GM12865 (cell line): ENCODE results near the gene KCNT1.

ENCODE experiments used
- DNase-seq: peaks from one replicate; pipeline ENCODE4 v3.0.0; 2010; ENCODE audit warnings: low read depth
- H3K4me3 ChIP-seq: 2 replicates; pipeline ENCODE4 v1.5.1; 2011; ENCODE audit warnings: mild to moderate bottlenecking, low read depth, low read length, control low read depth
- TF ChIP-seq, protein P1 (sequence below): IDR thresholded peaks from 2 replicates; pipeline ENCODE4 v1.5.1; 2011; ENCODE audit warnings: low read length, control low read depth, low read depth, inconsistent platforms; ENCODE audit not compliant: insufficient read depth; ENCODE audit errors: missing control alignments

KCNT1 gene

DNA sequence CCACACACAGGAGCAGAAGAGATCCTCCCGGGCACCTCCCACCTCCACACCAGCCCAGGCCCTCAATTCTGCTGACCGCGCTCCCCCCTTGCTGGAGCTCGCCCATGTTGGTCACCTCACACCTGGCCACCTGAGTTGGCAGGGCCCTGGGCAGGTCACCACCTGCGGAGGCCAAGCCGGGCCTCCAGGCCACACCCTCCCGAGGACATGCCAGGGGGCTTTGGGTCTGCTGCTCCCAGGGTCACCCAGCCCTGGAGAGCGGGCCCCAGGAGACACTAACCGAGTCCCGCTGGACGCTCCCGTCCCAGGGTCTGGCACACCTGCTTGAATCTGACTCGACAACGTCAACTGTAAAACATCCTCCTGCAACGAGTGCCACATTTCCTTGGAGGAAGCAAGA lies 4.8 kb upstream of the KCNT1 start:
- H3K4me3 ChIP-seq, result no peak overlapping the region
- TF ChIP-seq, protein P1, sequence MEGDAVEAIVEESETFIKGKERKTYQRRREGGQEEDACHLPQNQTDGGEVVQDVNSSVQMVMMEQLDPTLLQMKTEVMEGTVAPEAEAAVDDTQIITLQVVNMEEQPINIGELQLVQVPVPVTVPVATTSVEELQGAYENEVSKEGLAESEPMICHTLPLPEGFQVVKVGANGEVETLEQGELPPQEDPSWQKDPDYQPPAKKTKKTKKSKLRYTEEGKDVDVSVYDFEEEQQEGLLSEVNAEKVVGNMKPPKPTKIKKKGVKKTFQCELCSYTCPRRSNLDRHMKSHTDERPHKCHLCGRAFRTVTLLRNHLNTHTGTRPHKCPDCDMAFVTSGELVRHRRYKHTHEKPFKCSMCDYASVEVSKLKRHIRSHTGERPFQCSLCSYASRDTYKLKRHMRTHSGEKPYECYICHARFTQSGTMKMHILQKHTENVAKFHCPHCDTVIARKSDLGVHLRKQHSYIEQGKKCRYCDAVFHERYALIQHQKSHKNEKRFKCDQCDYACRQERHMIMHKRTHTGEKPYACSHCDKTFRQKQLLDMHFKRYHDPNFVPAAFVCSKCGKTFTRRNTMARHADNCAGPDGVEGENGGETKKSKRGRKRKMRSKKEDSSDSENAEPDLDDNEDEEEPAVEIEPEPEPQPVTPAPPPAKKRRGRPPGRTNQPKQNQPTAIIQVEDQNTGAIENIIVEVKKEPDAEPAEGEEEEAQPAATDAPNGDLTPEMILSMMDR, result no peak
- no peak for DNase-seq

- TF ChIP-seq, protein P1, result no peak
- no peak overlapping the region for H3K4me3 ChIP-seq
- DNase-seq, result no peak
Measured at GRCh38 chr9:135698236-135698635, 3.7 kb upstream of the KCNT1 start.

- no peak for DNase-seq
- no peak overlapping the region for H3K4me3 ChIP-seq
- TF ChIP-seq, protein P1, result no peak
Measured at GRCh38 chr9:135698767-135699166, 3.2 kb upstream of the KCNT1 start.

DNA sequence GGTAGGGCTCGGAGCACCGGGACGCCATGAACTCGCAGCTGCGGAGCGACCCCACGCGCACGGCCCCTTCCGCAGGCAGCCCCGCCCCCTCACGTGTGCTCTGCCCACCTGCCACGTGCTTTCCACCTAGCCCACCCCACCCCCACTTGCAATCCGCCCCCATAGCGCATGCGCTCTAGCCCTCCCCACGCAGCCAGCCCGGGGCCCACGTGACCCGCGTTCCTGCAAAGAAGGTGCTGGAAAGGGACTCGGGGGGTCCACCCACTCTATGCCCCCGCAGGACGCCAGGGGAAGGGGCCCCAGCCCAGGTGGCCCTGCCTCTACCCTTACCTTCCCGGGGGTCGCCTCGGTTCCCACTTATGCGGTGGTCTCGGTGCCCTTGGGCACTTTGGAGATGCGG lies 2.5 kb upstream of the KCNT1 start, which contains the start of gene SOHLH1:
TSS of gene SOHLH1 (minus strand) at position 42 of the 400 bp plus-strand sequence. CDS start at position 28, 14 bp downstream.
- TF ChIP-seq, protein P1, result no peak
- no peak within 1 kb of the TSS for H3K4me3 ChIP-seq
- no peak for DNase-seq

DNA sequence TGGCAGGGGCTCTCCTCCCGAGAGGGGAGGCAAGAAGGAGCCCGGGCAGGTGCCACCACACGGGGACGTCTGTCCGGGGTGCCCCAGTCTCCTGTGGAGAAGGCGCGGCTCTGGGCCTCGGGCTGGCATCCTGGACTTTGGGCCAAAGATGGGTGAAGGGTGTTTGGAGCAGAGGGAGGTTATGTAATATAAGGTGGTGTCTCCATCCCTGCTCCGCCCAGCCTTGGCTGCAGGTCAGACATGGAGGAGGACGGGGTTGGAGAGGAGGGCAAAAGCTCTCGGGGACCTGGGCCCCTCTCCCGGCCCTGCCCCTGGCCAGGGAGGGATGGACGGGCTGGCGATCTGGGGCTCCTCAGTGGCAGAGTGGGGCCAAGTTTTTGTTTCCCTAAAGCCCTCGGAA lies 1.5 kb upstream of the KCNT1 start:
- no peak overlapping the region for H3K4me3 ChIP-seq
- DNase-seq, result no peak
- TF ChIP-seq, protein P1, result no peak

- no peak for DNase-seq
- no peak overlapping the region for H3K4me3 ChIP-seq
- TF ChIP-seq, protein P1, result no peak
Measured at GRCh38 chr9:135701067-135701958, 672 bp upstream of the KCNT1 start.

DNA sequence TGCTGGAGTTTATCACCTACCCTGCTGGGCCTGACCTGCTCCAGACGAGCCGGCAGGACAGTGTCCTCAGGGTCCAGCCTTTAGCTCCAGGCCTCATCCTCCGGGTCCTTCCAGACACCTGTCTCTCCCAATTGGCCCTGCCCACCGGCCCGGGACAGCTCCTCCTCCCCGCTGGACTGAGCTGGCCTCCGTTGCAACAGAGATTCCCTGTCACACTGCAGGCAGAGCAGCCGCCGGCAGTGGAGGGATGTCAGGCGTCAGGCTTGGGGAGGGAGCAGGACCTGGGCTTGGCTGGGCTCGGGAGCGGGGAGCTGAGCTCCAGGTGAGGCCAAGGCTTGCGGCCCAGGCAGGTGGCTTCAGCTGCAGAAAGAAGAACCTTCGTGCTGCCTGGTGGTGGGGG lies 1.7 kb downstream of the KCNT1 start:
- no peak for DNase-seq
- H3K4me3 ChIP-seq, result no peak overlapping the region
- TF ChIP-seq, protein P1, result no peak
